Peyer's patch (tissue), 4 donors: ENCODE measurements around the gene INKA1.

ENCODE experiments used
- POLR2A ChIP-seq, 2 donors: fragments of 450-650 bp; IDR thresholded peaks; one replicate each; pipeline ENCODE4 v1.5.1; 2017; ENCODE audit warnings: antibody characterized with exemption in 2 of 2, mild to moderate bottlenecking in 2 of 2, moderate library complexity in 2 of 2
- TF ChIP-seq, protein P1 (sequence below), 6 experiments: fragments of 450-650 bp in 4 of 6; fragments of 200-600 bp in 2 of 6; sonication (generic) in 1 of 6; IDR thresholded peaks; one replicate each; pipeline ENCODE4 v1.5.1; 2017 to 2019; ENCODE audit warnings: antibody characterized with exemption in 6 of 6, mild to moderate bottlenecking in 3 of 6, moderate library complexity in 1 of 6

DNA sequence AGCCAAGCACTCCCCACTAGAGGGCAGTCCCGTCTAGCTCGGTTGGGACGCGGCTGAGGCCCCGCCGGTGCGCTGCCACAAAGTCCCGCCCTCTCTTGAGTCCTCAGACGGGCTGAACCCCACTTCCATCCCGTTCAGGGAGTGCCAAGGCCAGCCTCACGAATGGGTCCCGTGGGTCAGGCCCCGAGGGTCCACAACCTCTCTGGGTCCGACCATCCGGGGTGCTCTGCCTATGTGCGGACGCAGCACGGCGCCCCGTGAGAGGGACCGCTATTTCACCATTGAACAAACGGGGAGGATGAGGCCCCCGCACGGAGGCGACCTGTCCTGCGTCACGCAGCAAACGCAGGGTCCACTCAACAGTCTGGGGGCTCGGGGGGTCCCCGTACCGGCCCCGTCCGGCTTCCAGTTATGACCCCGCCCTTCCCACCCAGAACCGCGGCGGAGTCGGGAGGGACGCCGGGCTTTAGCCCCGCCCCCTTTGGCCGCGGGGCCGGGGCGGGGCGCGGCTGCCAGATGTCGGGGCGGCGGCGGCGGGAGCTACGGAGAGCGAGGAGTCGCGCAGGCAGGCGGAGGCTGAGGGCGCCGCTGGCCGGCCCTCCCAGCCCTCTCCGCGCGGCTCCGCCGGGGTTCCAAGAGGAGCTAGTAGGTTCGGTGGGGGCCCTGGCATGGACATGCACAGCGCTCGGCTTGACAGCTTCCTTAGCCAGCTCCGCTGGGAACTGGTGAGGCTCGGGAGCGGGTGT is at the start of gene INKA1:
- peak; percentile 23 to 25 for TF ChIP-seq POLR2A (IDR thresholded peaks at IDR 0.05)
- TF ChIP-seq, protein P1, sequence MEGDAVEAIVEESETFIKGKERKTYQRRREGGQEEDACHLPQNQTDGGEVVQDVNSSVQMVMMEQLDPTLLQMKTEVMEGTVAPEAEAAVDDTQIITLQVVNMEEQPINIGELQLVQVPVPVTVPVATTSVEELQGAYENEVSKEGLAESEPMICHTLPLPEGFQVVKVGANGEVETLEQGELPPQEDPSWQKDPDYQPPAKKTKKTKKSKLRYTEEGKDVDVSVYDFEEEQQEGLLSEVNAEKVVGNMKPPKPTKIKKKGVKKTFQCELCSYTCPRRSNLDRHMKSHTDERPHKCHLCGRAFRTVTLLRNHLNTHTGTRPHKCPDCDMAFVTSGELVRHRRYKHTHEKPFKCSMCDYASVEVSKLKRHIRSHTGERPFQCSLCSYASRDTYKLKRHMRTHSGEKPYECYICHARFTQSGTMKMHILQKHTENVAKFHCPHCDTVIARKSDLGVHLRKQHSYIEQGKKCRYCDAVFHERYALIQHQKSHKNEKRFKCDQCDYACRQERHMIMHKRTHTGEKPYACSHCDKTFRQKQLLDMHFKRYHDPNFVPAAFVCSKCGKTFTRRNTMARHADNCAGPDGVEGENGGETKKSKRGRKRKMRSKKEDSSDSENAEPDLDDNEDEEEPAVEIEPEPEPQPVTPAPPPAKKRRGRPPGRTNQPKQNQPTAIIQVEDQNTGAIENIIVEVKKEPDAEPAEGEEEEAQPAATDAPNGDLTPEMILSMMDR (IDR thresholded peaks at IDR 0.05), result peak; percentile 87 to 95 (median 92)
